MCF 10A (cell line): Measurements from ENCODE around the gene VAC14. TPM values are rescaled to one million over a fixed set of nuclear protein-coding genes. Genes with fewer than 3 reads are reported as not detected.

Experiments used
- BruUV-seq: library from RNA; stranded (reverse); fragments of 400-500 nt; replicated peaks from 2 replicates; lab custom pipeline; 2021; lab: Mats Ljungman, UMichigan
- CTCF ChIA-PET: fragments of 300-600 bp; sonication (Branson Sonifier 250); formaldehyde crosslinking; extraction: SDS; loops from one replicate; lab custom pipeline; 2021; ENCODE audit warnings: antibody characterized with exemption, inconsistent platforms; lab: Yijun Ruan, JAX
- POLR2A ChIA-PET: fragments of 300-600, 350-650 bp; sonication (Branson Sonifier 250); formaldehyde crosslinking; extraction: SDS; loops from one replicate; lab custom pipeline; 2020; ENCODE audit warnings: antibody characterized with exemption, inconsistent platforms; lab: Yijun Ruan, JAX
- DNase-seq: peaks from one replicate; pipeline ENCODE4 v3.0.0-alpha.2; 2018; ENCODE audit not compliant: unreplicated experiment
- H3K27ac Mint-ChIP-seq: one replicate; pipeline ENCODE4 v1.8.0; 2022; ENCODE audit warnings: mild to moderate bottlenecking, low read depth, mixed read lengths; ENCODE audit not compliant: unreplicated experiment
- H3K27me3 Mint-ChIP-seq: one replicate; pipeline ENCODE4 v1.8.0; 2022; ENCODE audit warnings: mixed read lengths; ENCODE audit not compliant: insufficient read depth, unreplicated experiment
- H3K36me3 Mint-ChIP-seq: one replicate; pipeline ENCODE4 v1.8.0; 2022; ENCODE audit warnings: mild to moderate bottlenecking, moderate library complexity, mixed read lengths; ENCODE audit not compliant: insufficient read depth, unreplicated experiment
- H3K4me1 Mint-ChIP-seq: one replicate; pipeline ENCODE4 v1.8.0; 2022; ENCODE audit warnings: mixed read lengths; ENCODE audit not compliant: insufficient read depth, unreplicated experiment
- H3K4me3 Mint-ChIP-seq: one replicate; pipeline ENCODE4 v1.8.0; 2022; ENCODE audit warnings: mild to moderate bottlenecking, moderate library complexity, mixed read lengths; ENCODE audit not compliant: unreplicated experiment
- H3K9me3 Mint-ChIP-seq: one replicate; pipeline ENCODE4 v1.8.0; 2022; ENCODE audit warnings: mixed read lengths; ENCODE audit not compliant: unreplicated experiment
- intact Hi-C: fragments of 100-400 bp; cut with micrococcal nuclease; formaldehyde crosslinking; loops from 2 replicates; pipeline ENCODE4 v1.14.1; 2022
- total RNA-seq: library from RNA; stranded (reverse); gene quantifications from 2 replicates; pipeline ENCODE4 v1.2.3, GENCODE V29; 2022
- TF ChIP-seq, protein P1 (sequence below): fragments of 200-600 bp; IDR thresholded peaks from one replicate; pipeline ENCODE4 v1.8.0; 2022; ENCODE audit warnings: antibody characterized with exemption, mild to moderate bottlenecking; ENCODE audit not compliant: unreplicated experiment

The VAC14 gene
- total RNA-seq, 1 experiment from 2014 or later = 25.5 TPM

DNA sequence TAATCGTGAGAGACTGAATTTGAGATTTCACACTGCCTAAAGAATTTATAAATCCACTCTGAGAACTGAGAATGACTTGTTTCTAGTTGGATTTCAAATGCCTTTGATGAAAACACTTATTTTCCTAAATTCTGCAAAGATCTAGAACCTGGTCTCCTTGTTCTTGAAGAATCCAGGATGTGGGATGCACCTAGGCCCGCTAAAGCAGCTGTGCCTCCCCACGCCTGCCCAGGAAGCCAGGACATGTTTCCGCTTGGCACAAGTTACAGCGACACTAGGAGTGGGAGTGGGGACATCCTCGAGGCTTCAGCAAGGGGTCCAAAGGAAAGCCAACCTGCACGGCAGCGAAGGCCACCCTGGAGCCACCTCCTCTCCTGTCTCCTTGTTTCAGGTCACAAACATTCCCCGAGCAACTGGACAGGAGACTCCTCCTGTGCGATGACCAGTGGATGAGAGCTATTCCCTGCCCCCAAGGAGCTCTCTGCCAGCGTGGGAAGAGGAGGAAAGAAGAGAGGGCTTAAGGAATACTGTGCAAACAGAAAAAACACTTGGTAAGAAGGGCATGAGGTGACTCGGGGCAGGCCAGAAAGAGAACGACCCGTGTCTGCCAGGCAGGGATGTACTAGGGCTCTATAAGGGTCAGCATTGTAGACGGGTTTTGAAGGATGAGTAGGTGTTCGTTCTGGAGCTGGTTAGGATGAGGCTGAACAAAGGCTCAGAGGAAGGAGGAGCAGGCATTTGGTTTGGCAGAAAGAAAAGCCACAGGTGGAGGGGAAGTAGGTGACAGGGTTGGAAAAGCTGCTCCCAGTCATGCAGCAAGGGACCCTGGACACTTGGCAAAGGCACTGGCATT is 11.1 kb downstream of the VAC14 start:
- TF ChIP-seq, protein P1, sequence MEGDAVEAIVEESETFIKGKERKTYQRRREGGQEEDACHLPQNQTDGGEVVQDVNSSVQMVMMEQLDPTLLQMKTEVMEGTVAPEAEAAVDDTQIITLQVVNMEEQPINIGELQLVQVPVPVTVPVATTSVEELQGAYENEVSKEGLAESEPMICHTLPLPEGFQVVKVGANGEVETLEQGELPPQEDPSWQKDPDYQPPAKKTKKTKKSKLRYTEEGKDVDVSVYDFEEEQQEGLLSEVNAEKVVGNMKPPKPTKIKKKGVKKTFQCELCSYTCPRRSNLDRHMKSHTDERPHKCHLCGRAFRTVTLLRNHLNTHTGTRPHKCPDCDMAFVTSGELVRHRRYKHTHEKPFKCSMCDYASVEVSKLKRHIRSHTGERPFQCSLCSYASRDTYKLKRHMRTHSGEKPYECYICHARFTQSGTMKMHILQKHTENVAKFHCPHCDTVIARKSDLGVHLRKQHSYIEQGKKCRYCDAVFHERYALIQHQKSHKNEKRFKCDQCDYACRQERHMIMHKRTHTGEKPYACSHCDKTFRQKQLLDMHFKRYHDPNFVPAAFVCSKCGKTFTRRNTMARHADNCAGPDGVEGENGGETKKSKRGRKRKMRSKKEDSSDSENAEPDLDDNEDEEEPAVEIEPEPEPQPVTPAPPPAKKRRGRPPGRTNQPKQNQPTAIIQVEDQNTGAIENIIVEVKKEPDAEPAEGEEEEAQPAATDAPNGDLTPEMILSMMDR = no peak
- intact Hi-C loops = no loop called here
- H3K4me3 Mint-ChIP-seq = no peak overlapping the region
- H3K4me1 Mint-ChIP-seq = no peaks in the 10 kb centered on the region
- H3K9me3 Mint-ChIP-seq = no peaks in the 10 kb centered on the region
- H3K27ac Mint-ChIP-seq = no peak overlapping the region
- H3K27me3 Mint-ChIP-seq = no peaks in the 10 kb centered on the region
- no peak for DNase-seq
- CTCF ChIA-PET = interaction anchor here (0.7 kb wide), 1 partner anchor 264 kb away, joined by 3 read pairs; no protein-coding TSS in a partner anchor
- no TSS peak for BruUV-seq
- POLR2A ChIA-PET = interaction anchor here (0.5 kb wide), 1 partner anchor 409 kb away, joined by 3 read pairs; no protein-coding TSS in a partner anchor
- H3K36me3 Mint-ChIP-seq = peaks cover 15% of the 10 kb centered on the region

DNA sequence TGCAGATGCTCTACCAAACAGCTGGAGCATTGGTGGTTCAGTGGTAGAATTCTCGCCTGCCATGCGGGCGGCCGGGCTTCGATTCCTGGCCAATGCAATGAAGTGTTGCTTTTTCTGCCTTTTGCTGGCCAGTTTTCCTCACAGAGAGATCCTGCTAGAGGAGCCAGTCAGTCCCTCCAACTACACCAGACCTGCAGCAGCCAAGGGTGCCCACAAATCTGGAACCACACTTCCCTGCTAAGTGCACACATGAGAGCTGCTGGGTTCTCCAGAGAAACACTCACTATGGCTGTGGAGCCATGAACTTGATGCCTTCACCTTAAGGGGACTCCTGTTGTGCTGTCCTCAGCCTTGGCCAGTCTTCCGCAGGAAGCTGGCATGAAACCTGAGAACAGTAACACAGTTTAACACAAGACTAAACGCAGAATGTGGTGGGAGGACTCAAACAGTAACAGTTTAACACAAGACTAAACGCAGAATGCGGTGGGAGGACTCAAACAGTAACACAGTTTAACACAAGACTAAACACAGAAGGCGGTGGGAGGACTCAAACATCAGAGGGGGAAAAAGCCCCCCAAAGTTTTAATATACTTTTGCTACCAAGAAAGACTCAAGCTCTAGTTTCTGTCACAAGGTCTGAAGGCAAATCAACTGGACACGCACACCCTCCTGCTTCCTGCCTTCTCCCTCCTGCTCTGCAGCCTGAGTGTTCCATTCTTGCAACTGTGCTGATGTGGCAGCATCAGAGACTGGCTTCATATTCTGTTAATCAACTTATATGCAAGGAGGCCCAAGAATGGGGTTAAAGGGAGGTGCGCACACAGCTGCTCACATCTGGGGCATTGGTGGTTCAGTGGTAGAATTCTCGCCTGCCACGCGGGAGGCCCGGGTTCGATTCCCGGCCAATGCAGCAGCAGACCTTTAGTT is 12.0 kb downstream of the VAC14 start:
- H3K27ac Mint-ChIP-seq = no peak overlapping the region
- ChIA-PET CTCF (no interaction called here), POLR2A (no interaction called here)
- no peaks in the 10 kb centered on the region for H3K9me3 Mint-ChIP-seq
- peaks cover 23% of the 10 kb centered on the region for H3K36me3 Mint-ChIP-seq
- H3K4me1 Mint-ChIP-seq = no peaks in the 10 kb centered on the region
- H3K27me3 Mint-ChIP-seq = no peaks in the 10 kb centered on the region
- BruUV-seq = no TSS peak
- intact Hi-C loops = no loop called here
- TF ChIP-seq, protein P1 = no peak
- H3K4me3 Mint-ChIP-seq = no peak overlapping the region
- DNase-seq = no peak

DNA sequence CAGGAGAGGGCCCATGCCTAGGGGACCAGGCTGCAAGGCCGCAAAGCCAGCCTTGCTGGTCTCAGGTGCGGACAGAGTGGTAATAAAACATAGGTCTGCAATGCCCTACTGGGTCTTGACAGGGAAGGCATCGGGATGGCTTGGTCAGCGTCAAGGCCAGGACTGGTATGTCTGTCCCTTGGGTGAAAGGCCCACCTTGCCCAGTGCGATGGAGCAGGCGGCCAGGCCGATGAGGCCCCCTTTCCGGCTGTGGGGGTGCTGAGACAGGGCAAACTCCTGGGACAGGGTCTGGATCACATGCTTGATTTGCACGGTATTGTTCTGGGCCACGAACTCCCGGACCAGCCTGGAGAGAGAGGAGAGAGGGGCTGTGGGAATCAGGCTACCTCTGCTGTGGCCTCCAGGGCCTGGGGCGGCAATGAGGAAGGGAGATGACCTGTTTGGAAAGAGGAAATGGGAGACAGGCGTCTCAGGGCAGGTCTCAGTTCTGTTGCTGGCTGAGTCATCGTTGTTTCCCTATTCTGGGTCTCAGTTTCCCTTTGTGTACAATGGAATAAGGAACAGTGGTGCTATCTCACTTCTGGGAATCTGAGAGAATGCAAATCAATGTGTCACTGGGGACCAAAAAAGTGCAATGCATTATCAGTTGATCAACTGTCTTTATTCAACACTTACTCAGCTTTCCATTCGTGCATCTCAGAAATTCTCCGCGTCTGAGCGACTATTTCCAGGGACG is 14.8 kb downstream of the VAC14 start:
- ChIA-PET POLR2A (interaction anchor here (0.9 kb wide), 1 partner anchor 15 kb away, joined by 3 read pairs; no protein-coding TSS in a partner anchor), CTCF (interaction anchor here (0.6 kb wide), 1 partner anchor 16 kb away, joined by 4 read pairs; no protein-coding TSS in a partner anchor)
- DNase-seq = no peak
- Mint-ChIP-seq H3K27me3 (no peaks in the 10 kb centered on the region), H3K4me3 (no peak overlapping the region), H3K27ac (no peak overlapping the region), H3K9me3 (no peaks in the 10 kb centered on the region), H3K36me3 (peaks cover 46% of the 10 kb centered on the region), H3K4me1 (no peaks in the 10 kb centered on the region)
- intact Hi-C loops = no loop called here
- no TSS peak for BruUV-seq
- TF ChIP-seq, protein P1 = no peak
